Neural cell (in vitro differentiated cells): ENCODE data around the gene ATP8B1.

Source experiments
- EZH2 ChIP-seq: fragments of 200-600, 300-800 bp; shearing (Covaris generic), sonication (generic); IDR thresholded peaks from 2 replicates; pipeline ENCODE4 v1.6.1; 2014; ENCODE audit warnings: antibody characterized with exemption, low read length, borderline replicate concordance, mild to moderate bottlenecking; ENCODE audit not compliant: insufficient read depth, poor library complexity, severe bottlenecking
- MXI1 ChIP-seq: fragments of 450-650 bp; conservative IDR thresholded peaks from 2 replicates; pipeline ENCODE4 v1.6.1; 2014; ENCODE audit warnings: antibody characterized with exemption, mild to moderate bottlenecking; ENCODE audit not compliant: poor library complexity, severe bottlenecking
- POLR2AphosphoS5 ChIP-seq: IDR thresholded peaks from 2 replicates; pipeline ENCODE4 v1.6.1; 2012
- RAD21 ChIP-seq: fragments of 450-650 bp; conservative IDR thresholded peaks from 2 replicates; pipeline ENCODE4 v1.6.1; 2014; ENCODE audit warnings: antibody characterized with exemption, mild to moderate bottlenecking, moderate library complexity
- REST ChIP-seq: IDR thresholded peaks from 2 replicates; pipeline ENCODE4 v1.6.1; 2012; ENCODE audit warnings: borderline replicate concordance
- TAF1 ChIP-seq: IDR thresholded peaks from 2 replicates; pipeline ENCODE4 v1.6.1; 2012; ENCODE audit warnings: low read depth
- TF ChIP-seq, protein P1 (sequence below): fragments of 450-650 bp; IDR thresholded peaks from 2 replicates; pipeline ENCODE4 v1.5.1; 2014; ENCODE audit warnings: antibody characterized with exemption, mild to moderate bottlenecking, moderate library complexity; ENCODE audit not compliant: poor library complexity, severe bottlenecking

- TF ChIP-seq RAD21 = no peak
- no peak for TF ChIP-seq TAF1
- TF ChIP-seq, protein P1, sequence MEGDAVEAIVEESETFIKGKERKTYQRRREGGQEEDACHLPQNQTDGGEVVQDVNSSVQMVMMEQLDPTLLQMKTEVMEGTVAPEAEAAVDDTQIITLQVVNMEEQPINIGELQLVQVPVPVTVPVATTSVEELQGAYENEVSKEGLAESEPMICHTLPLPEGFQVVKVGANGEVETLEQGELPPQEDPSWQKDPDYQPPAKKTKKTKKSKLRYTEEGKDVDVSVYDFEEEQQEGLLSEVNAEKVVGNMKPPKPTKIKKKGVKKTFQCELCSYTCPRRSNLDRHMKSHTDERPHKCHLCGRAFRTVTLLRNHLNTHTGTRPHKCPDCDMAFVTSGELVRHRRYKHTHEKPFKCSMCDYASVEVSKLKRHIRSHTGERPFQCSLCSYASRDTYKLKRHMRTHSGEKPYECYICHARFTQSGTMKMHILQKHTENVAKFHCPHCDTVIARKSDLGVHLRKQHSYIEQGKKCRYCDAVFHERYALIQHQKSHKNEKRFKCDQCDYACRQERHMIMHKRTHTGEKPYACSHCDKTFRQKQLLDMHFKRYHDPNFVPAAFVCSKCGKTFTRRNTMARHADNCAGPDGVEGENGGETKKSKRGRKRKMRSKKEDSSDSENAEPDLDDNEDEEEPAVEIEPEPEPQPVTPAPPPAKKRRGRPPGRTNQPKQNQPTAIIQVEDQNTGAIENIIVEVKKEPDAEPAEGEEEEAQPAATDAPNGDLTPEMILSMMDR = no peak
- TF ChIP-seq MXI1 = no peak
- no peak for TF ChIP-seq POLR2AphosphoS5
- TF ChIP-seq REST = no peak
- no peak for TF ChIP-seq EZH2
Observed at GRCh38 chr18:57705832-57706595, 97.1 kb downstream of the ATP8B1 start.
